Adipocyte (in vitro differentiated cells): Measurements from ENCODE around the gene AGAP6.
"Not testable (repeated sequence)": the region's sequence is repeated elsewhere in the genome, so short reads cannot be mapped to it uniquely, and the experiment has no call there.

Experiments
- DNase-seq: peaks from one replicate; pipeline ENCODE4 v3.0.0-alpha.2; 2015; ENCODE audit warnings: low read depth
- H3K27me3 ChIP-seq: replicated peaks from 2 replicates; pipeline ENCODE4 v1.7.0; 2013; ENCODE audit warnings: mild to moderate bottlenecking, low read length, moderate library complexity; ENCODE audit not compliant: control insufficient read depth, insufficient read depth
- H3K36me3 ChIP-seq: 2 replicates; pipeline ENCODE4 v1.7.0; 2013; ENCODE audit warnings: low read length, mild to moderate bottlenecking, moderate library complexity; ENCODE audit not compliant: control insufficient read depth, insufficient read depth, severe bottlenecking
- H3K4me1 ChIP-seq: 2 replicates; pipeline ENCODE4 v1.7.0; 2013; ENCODE audit warnings: mild to moderate bottlenecking, low read length, moderate library complexity; ENCODE audit not compliant: control insufficient read depth, insufficient read depth
- H3K4me3 ChIP-seq: 2 replicates; pipeline ENCODE4 v1.7.0; 2013; ENCODE audit warnings: mild to moderate bottlenecking, low read length, moderate library complexity
- H3K9ac ChIP-seq: 2 replicates; pipeline ENCODE4 v1.7.0; 2013; ENCODE audit warnings: mild to moderate bottlenecking, low read length, moderate library complexity
- H3K9me3 ChIP-seq: 2 replicates; pipeline ENCODE4 v1.7.0; 2013; ENCODE audit warnings: mild to moderate bottlenecking, low read length, moderate library complexity; ENCODE audit not compliant: control insufficient read depth

AGAP6 gene

DNA sequence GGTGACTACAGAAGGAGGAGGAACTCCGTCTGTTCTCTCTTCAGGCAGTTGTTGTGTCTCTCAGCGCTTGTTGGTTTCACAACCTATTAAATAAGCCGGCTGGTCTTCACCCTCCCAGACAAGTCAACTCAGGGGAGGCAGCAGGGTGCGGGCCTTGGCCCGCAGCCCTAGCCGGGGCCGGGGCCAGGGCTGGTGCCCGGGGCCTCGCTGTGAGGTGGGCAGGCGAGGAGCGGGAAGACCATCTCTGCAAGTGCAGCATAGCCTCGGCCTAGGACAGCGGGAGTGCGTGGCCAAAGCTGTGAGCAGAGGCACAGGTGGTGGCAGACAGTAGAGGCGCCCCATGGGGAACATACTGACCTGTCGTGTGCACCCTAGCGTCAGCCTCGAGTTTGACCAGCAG lies at the start of gene AGAP6:
AGAP6 (plus strand) TSS at position 31 of the 400 bp plus-strand sequence; CDS start at position 341, 310 bp downstream.
- not testable (repeated sequence) for DNase-seq, H3K36me3 ChIP-seq, H3K9ac ChIP-seq, H3K27me3 ChIP-seq, H3K9me3 ChIP-seq, H3K4me3 ChIP-seq, H3K4me1 ChIP-seq

GRCh38 chr10:49941447-49942338 lies 46.5 kb upstream of the AGAP6 start, which contains the start of the genes PARG and TIMM23B:
Gene PARG, minus strand, starts transcription at chr10:49942027. Its CDS starts 302 bp downstream, at chr10:49941725.
Gene TIMM23B, plus strand, starts transcription at chr10:49942053. Its CDS starts 142 bp downstream, at chr10:49942195.
- Histone ChIP-seq H3K9ac (peak within 1 kb of the TSS; percentile 92), H3K4me3 (peak within 1 kb of the TSS; percentile 96)
- DNase-seq: peak; percentile 93
- not testable (repeated sequence) for H3K36me3 ChIP-seq, H3K9me3 ChIP-seq, H3K27me3 ChIP-seq, H3K4me1 ChIP-seq

GRCh38 chr10:49942339-49942705 lies 45.9 kb upstream of the AGAP6 start:
- H3K4me1 ChIP-seq, H3K9me3 ChIP-seq, H3K36me3 ChIP-seq, H3K27me3 ChIP-seq: not testable (repeated sequence)
- H3K4me3 ChIP-seq: peak overlapping the region; percentile 96
- peak; percentile 34 for DNase-seq
- peak overlapping the region; percentile 92 for H3K9ac ChIP-seq

DNA sequence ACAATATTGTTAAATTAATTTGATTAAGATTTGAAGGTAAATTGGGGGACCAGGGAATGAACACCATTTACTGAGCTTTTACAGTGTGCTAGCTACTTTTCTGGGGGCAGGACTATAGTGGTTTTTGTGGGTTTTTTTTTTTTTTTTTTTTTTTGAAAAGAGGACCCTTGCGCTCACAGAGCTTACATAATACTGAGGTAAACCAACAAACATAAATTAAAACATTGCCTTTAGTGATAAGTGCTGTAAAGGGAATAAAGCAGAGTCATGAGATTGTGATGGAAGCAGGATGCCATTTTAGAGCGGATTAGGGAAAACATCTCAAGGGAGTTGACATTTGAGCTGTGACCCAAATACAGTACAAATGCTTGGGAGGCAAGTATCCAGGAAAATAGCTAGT lies 44.6 kb upstream of the AGAP6 start:
- H3K4me3 ChIP-seq: peak overlapping the region; percentile 42
- not testable (repeated sequence) for DNase-seq, H3K4me1 ChIP-seq, H3K36me3 ChIP-seq, H3K27me3 ChIP-seq, H3K9me3 ChIP-seq, H3K9ac ChIP-seq

DNA sequence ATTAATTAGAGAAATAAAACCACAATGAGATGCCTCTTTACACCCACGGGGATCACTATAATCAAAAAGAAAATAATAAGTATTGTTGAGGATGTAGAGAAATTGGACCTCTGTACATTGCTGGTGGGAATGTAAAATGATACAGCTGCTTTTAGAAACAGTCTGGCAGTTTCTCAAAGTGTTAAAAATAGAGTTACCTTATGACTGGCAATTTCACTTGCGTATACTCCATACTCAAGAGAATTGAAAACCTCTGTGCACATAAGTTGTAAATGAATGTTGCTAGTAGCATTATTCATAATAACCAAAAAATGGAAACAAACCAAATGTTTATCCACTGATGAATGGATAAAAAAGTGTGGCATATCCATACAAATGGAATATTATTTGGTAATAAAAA lies 40.1 kb upstream of the AGAP6 start:
- not testable (repeated sequence) for H3K9me3 ChIP-seq, H3K4me1 ChIP-seq

DNA sequence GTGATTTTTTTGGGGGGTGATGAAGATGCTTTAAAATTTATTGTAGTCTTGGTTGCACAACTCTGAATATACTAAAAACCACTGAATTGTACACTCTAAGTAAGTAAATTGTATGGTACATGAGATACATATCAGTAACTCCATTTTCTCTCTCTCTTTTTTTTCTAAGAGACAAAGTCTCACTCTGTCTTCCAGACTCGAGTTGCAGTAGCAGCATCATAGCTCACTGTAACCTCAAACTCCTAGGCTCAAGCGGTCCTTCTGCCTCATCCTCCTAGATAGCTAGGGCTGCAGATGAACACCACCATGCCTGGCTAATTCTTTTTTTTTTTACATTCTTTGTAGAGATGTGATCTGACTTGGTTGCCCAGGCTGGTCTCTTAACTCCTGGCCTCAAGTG lies 39.5 kb upstream of the AGAP6 start:
- not testable (repeated sequence) for H3K36me3 ChIP-seq, H3K27me3 ChIP-seq

More for the DNA sequence above, 40.1 kb upstream of the AGAP6 start:
- not testable (repeated sequence) for H3K4me3 ChIP-seq, H3K36me3 ChIP-seq, H3K27me3 ChIP-seq, DNase-seq, H3K9ac ChIP-seq

DNA sequence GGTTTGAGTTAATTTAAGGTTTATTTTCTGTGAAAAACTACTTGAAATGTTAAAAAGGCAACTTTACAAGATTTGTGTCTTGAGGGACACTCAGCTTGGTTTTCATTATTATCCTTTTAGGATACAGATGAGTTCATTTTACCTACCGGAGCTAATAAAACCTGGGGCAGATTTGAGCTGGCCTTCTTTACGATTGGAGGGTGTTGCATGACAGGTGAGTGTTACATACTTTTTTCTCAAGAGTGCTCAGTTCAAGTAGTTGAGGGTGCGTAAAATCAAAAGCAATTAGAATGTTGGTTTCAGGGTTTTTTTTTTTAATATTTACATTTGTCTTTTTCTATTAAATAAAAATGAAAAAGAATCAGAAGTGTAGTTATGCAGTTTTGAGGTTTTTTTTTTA lies 36.2 kb upstream of the AGAP6 start:
- DNase-seq: not testable (repeated sequence)

More for the DNA sequence above, 39.5 kb upstream of the AGAP6 start:
- not testable (repeated sequence) for H3K4me3 ChIP-seq, H3K4me1 ChIP-seq, H3K9me3 ChIP-seq, DNase-seq, H3K9ac ChIP-seq

DNA sequence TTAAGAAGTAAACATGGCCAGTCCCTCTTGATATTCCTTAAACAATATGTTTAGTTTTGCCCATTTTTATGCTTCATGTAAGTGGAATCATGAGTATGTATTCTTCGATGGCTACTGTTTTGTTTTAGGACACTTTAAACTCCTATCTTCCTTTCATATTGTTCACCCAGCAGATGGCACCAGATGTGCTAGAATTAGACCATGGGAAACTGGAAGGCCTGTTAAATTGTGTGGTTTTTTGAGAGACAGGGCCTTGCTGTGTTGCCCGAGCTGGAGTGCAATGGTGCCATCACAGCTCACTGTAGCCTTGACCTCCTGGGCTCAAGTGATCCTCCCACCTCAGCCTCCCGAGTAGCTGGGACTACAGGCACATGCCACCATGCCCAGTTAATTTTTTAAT lies 35.1 kb upstream of the AGAP6 start:
- H3K27me3 ChIP-seq, H3K4me1 ChIP-seq, H3K9me3 ChIP-seq, H3K4me3 ChIP-seq, H3K9ac ChIP-seq: not testable (repeated sequence)
- peaks cover 22% of the 10 kb centered on the region for H3K36me3 ChIP-seq
- peak; percentile 36 for DNase-seq

More for the DNA sequence above, 36.2 kb upstream of the AGAP6 start:
- not testable (repeated sequence) for H3K27me3 ChIP-seq, H3K9ac ChIP-seq, H3K4me1 ChIP-seq, H3K4me3 ChIP-seq, H3K9me3 ChIP-seq
- peaks cover 19% of the 10 kb centered on the region for H3K36me3 ChIP-seq

- H3K4me1 ChIP-seq, H3K4me3 ChIP-seq, H3K9ac ChIP-seq, H3K9me3 ChIP-seq, H3K27me3 ChIP-seq, DNase-seq, H3K36me3 ChIP-seq: not testable (repeated sequence)
Observed at GRCh38 chr10:49970331-49970857, 17.8 kb upstream of the AGAP6 start.

DNA sequence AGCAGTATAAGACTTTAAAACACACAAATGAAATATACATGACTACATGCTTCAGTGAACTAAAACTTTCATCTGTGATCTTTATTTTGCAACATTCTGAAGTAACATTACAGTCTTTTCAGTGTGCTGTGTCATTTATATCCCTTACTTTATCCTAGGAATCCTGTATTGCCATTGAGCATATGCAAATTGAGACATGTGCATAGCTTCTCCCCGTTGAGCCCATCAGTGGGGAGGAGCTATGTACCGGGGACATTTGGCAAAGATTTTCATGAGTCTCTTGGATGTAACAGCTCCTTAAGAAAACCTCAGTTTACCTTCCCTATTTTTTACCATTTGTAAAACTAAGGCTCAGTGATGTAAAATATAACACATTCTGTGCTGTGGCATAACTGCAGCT lies 16.7 kb upstream of the AGAP6 start:
- not testable (repeated sequence) for H3K27me3 ChIP-seq, H3K4me3 ChIP-seq, H3K36me3 ChIP-seq, H3K9me3 ChIP-seq, H3K4me1 ChIP-seq, H3K9ac ChIP-seq, DNase-seq

GRCh38 chr10:49972094-49972493 lies 16.1 kb upstream of the AGAP6 start:
- not testable (repeated sequence) for H3K9ac ChIP-seq, H3K9me3 ChIP-seq, H3K27me3 ChIP-seq, DNase-seq, H3K4me1 ChIP-seq, H3K36me3 ChIP-seq, H3K4me3 ChIP-seq
